HG03342 (cell line): ENCODE data around the gene GRK3.

Experiments used
- ATAC-seq: cut with Tn5 transposase; IDR thresholded peaks from one replicate; pipeline ENCODE4 v1.9.1; 2021; ENCODE audit warnings: mild to moderate bottlenecking, moderate library complexity; ENCODE audit not compliant: unreplicated experiment

The GRK3 gene

DNA sequence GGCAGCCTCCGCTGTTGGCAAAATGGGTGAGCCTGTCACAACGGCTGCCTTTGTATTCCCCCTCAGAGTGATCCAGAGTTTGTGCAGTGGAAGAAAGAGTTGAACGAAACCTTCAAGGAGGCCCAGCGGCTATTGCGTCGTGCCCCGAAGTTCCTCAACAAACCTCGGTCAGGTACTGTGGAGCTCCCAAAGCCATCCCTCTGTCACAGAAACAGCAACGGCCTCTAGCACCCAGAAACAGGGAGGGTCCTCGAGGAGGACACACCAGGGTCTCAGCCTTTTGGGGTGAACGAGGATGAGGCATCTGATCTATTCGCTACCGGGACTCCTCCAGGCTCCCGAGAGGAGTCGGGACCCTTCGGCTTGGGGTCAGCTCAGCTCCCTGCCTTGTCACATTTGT, 157.7 kb downstream of the GRK3 start:
- ATAC-seq: no peak

DNA sequence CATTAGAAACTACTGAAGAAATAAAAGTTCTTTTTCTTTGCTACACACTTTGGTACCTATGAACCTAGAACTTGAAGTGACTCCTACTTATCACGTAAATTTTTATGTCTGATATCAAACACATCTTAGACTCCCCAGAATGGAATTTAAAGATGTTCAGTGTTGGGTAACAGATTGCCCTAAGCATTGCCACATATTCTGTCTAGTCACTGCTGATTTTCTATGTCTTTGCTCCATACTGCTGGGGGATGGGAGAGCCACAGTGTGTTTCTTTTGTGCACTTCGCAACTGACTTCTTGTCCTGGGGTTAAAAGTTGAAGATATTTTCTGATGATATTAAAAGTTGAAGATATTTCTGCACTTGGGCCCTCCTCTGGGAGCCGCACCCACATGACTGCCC, 158.2 kb downstream of the GRK3 start:
- ATAC-seq: no peak

DNA sequence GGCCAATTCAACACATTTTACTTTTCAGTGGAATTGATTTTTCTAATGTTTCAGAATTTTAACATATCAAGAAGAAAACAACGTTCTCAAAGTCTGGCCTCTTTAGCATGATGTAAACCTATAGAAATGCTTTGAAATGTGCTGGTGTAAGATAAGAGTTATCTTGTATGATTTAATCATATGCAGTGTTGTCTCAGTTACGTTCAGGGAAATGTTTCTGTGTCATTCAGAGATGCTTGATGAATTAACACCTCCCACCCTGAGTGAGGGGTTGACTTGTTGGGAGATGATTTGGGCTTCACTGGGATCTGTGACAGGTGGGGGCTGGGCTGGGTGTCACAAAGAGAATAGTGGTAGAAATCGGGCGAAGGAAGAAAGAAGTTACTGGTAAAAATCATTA, 161.8 kb downstream of the GRK3 start:
- ATAC-seq: no peak

DNA sequence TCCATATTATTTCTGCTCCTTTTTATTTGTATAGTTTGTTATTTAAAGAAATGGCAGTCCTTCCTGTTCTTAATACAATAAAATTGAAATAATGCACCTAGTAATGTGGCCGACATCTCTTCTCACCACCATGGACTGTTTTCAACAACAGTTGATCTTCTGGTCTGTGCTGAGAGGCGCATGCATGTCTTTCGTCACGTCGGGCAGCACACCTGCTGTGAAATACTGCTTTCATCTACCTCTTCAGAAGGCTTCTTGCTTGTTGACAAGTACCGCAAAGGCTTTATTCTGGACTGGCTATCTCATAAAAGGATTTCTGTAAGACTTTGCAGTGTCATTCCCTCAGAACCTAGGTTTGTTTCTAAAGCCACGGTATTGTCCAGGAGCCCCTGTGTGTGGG, 163.6 kb downstream of the GRK3 start:
- no peak for ATAC-seq

DNA sequence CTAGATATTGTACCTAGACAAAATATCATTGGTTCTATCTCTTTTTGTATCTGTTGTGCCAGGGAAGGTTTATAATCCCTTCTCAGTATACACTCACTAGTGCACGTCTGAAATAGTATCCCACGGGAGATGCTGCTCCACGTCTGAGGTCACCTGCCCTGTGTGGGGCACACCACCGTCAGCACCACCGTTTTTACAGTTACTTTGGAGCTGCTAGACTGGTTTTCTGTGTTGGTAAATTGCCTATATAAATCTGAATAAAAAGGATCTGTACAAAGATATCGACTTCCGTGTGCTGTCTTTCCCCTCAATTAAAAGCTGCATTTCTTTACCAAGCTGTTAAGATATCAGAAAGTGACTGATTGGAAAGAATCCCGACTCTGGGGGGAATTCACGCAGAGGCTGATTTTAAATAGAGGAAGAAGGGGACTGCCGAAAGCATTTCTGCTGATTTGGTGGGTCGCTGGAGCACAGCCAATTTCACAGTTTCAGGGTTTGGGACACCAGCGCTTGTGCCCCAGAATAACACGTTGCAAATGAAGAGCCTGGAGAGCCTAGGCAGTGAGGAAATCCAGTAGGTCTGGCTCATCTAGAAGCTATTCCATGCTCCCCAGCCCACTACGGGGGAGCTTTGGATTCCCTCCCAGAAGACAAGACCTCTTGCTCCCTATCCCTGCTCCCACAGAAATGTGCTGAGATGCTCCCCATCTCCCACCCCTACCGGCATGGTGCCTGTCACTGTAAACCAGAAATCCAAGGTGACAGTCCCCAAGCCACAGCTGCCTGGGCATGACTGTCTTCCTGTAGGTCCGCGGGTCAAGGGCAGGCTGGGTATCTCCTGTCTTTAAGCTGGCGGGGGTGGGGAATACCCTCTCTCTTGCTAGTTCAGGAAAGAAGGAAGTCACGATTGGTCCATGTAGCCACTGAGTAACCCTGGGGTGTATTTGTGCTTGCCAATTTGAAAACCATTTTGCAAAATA, 164.8 kb downstream of the GRK3 start:
- ATAC-seq: no peak

DNA sequence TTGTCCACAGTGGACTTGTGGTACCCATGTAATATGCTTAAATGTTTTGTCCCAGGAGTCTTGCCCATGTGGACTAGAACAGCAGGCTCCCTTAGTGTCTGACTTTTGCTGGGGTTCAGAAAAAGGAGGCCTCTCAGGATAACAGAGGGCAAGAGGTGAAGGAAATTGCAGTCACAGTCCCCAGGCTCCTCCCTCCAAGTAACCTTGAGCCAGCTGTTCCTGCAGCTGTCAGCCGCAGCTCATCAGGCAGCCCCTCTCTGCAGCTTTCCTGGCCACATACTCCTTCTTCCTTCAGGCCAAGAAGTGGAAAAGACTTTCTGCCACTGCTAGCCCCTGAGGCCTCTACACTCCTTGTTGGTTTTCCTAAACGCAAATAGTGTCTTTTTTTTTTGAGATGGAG, 171.2 kb downstream of the GRK3 start:
- no peak for ATAC-seq

DNA sequence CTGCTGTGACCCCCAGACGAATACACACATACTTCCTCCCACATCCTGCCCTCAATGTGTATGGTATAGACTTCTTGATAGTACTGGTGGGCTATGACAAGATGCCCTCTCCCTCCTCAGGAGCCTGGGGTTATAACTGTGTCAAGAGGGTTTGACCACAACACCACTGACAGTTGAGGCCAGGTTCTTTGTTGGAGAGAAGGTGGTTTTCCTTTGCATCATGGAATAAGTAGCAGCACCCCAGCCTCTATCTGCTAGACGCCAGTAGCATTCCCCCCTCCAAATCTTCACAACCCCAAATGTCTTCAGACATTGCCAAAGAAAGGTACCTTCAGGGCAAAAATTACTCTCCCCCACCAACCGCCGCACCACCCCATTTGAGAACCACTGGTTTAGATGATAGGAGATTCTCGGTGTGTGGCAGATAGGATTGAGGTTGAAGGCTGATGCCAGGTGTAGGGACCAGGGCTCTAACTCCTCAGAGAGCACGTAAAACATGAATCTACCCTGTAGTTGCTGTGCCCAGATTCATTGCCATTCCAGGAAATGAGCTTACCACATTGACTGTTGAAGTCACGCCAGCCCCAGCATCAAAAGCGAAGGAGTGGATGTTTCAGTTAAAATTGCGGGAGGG, 172.0 kb downstream of the GRK3 start:
- ATAC-seq: no peak

DNA sequence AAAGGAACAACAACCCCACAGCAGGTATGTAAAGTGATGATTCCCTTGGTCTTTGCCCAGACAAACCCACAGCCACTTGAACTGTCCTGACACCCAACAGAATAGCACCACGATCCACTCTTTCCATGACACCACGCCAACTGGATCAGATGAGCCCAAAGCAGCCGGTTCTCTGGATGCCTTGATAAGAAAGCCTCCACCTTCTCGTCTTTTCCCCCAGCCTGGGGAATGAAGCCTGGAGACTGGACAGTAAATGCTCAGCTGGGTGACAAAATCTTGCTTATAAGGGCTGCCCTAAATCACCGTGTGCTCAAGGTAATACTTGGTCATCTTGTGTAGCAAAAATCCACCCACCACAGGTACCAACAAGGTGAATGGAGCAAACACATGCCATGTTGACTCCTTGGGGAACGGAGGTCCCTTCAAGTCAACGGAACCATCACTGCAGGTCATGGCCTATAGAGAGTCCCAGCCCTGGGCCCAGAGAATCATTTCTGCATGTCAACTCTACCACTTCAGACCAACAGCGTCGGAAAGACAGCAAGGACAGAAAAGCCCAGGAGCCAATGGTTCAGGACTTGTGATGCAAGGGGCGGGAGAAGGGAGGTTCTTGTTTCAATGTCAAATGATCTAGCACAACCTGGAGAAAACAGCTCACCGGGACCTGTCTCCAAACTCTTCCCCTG, 175.3 kb downstream of the GRK3 start:
- no peak for ATAC-seq

DNA sequence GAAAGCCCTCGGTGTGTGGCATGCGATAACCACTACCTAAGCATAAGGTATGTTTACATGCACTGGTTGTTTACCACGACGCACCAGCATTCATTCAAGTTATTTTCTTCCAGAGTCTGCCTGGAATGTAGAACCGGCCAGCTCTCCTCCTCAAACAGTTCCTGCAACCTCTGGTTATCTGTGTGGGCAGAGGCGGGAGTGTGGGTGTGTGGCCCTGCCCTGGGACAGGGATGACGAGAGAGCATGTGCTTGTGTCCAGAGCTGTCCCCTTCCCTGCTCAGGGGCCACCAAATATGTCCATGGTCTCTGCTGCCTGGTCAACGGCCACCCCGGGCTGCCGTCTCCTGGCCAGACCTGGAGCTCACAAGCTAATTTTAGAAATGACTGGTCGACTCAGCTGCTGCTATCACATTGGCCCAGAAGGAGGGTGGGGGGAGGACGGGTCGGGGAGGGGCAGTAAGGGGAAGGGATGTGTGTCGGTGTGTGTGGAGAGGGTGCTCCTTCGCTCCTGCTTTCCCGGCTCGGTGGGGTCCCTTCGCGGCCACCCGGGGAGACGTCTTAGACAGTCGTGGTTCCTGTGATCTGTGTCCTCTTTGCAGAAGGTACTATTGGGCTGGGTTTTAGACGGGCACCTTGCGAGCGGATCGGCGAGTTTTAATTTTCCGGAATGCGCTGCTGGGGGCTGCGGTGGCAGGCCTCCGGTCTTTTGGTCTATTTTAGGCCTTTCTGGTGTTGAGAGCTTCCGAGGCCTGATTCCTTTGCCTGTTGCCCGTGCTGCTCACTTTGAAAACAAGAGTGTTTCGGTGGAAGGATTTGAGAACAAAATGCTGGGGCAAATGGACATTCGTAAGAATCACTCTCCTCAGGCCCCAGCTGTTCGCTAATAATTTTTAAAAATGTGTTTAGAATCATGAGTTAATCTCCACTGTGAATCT, 177.5 kb downstream of the GRK3 start, which contains the start of gene MYO18B:
MYO18B (plus strand) TSS at position 497 of the 935 bp plus-strand sequence. CDS start 18,905 bp downstream, outside the sequence.
- ATAC-seq: no peak

DNA sequence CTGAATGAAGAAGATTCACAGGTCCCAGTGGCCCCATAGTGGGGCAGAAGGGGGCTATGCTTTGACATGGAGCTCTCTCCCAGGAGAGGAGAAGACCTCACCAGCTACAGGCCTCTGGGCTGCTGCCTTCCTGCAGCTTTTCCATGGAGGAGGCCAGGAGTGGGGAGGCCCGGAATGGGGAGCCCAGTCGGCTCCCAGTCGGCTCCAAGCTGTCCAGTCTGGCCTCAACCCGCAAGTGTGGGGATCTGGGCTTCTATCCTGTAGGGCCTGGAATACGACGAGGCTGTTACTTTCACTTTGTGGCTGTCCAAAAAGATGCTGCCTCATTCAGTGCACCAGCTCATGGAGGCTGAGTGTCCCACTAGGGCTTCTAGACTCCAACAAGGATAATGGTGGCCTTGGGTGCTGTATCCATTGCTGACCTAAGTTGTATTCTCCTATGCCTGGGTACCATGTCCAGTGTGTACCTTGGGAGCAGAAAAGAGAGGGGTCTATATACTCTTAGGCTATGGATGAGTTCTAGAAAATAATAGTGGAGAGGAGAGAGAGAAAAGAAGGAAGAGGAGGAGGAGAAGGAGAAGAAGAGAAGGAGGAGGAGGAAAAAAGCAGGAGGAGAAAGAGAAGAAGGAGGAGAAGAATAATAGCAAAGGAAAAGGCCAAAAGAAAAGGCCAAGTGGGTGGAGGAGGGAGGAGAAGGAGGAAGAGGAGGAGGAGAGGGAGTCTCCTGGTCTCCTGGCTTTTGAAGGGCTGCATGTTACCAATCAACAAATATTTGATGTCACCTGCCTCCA, 178.6 kb downstream of the GRK3 start:
- no peak for ATAC-seq

DNA sequence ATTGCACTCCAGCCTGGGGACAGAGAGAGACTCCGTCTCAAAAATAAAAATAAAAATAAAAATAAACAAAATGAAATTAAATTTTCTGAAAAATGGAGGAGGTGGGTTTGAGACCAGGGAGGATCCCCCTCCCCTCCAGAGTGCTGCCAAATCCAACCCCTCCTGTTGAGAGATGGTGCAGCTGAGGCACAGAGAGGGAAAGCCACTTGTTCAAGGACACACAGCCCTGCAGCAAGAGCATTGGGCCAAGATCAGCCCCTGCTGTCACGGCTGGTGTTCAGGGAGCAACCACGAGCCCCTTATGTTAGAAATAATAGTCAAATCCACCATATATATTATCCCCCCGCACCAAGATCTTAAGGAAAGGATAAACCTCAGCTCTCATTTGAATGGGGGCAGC, 180.2 kb downstream of the GRK3 start:
- no peak for ATAC-seq

DNA sequence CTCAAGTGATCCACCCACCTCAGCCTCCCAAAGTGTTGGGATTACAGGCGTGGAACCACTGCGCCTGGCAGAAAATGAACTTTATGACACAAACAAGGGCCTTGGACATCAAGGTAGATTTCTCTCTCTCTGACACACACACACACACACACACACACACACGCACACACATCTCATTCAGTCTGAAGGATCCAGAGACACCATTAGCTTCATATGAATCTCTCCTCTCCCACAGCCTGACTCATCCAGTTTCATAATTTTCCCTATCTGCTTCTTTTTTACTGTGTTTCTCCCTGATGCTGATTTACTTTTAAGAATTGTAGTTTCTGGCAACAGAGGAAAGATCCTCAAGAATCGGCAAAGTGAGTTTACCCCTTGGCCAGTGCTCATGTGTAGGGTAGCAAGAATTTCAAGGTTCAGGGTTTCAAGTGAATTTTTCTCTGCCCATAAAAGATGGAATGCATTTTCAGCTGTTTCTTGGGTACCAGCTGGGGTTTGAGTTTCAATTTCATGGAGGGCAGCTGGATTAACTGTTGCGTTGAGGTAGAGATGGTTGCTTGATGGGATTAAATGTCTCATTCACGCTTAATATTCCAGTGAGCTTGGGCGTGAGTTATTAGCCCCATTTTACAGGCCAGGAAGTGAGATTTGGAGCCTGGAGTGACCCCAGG, 181.0 kb downstream of the GRK3 start:
- ATAC-seq: no peak

DNA sequence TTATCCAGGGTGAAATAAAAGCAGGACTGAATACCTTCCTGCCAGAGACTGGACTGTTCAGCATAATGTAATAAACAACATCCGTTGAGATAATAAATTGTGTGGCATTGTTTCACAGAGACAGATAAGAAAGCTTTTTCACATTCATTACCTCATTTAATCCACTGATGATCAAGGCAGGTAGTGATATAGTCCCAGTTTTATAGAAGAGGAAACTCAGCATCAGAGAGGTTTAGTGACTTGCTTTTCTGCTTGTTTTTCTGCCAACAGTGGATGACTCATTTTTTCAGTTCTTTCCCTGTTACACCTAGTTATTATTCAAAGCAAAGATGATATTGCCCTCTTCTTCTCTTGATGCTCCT, 181.5 kb downstream of the GRK3 start:
- no peak for ATAC-seq

DNA sequence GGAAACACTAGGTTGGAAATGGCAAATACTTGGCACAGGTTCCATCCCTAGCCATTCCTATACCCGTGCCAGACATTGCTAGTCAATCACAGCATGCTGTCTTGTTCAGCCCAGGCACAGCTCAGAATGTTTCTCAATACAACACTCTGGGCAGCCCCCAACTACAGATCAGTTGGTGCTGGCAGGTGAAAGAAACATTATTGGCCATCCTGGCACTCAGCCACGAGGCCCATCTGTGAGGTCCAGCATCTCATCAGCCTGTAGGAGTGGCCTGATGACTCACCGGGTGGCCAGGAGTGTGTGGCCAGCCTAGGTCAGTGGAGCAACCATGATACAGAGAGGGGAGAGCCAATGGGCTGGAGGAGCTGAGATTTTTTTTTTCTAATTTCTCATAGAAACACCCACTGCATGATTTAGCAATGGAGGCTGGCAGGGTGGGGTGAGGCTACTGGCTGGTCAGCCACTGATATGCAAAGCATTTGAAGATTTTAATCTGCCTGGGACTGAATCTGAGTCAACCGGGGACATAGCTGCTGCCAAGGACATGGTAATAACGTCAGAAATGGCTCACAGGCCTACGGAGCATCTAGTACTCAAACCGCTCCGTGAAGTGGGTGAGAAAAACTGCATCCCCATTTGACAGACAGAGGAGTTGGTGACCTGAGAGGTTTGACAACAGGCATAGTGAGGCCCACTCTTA, 182.9 kb downstream of the GRK3 start:
- ATAC-seq: no peak

DNA sequence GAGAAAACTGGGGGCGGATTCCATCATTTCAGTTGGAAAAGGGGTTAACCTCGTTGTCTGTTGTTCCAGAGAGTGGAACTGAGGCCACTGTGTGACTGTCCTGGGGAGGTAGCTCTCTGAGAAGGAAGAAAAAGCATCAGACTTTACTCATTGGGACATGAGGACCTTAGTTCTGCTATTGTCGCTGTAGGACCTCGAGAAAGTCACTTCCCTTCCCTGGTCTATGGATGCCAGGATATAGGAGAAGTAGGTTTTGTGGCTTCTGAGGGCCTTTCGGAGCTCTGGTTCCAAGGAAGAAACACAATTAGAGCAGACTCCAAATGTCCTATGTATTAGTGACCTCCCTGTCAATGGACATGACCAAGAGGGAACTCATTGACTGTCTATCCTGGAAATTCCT, 183.7 kb downstream of the GRK3 start:
- no peak for ATAC-seq

DNA sequence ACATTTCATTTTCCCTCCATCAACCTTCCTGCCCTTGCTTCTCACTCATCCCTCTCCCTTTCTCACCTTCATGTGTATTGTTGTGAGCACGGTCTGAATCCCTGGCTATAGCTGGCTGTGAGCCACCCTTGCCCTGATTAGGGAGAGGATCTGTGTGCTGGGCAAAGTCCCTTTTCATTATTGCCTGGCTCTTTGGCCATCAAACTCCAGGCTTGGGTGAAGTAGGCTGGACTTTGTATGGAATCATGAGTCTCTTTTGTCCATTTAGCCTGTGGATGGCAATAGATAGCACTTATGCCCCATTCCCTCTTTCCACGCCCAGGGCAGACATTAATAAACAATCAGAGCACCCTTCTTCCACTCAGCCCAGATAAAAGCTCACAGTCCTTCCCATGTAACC, 184.2 kb downstream of the GRK3 start:
- no peak for ATAC-seq

DNA sequence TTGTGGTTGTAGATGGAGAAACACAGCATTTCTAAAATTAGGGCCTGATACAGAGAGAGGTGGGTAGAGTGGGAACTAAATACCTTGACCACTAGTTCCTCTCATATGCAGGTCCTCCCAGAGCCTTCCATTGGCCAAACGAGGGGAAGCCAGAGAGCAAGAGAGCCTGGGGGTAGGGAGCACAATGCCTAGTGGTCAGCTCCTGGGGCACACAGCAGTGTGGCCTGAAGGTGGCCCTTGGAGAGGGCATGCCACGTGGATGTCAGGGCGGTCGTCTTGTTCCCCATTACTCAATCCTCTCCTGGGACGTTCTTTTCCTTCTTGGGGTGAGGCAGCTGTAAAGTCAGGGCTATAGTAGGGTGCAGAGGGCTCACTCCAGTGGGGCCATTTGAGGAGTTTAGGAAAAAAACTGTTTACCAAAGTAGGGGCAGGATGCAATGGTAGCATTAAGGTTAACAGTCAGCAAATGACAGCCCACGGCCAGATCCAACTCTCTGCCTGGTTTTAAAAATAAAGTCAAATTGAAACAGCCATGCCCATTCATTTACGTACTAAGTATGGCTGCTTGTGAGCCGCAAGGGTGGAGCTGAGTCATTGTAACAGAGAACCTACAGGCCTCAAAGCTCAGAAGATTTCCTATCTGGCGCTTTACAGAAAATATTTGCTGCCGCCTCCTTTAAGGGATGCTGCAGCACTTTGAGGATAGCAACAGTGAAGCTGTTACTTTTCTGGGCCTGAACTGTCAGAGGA, 185.1 kb downstream of the GRK3 start:
- no peak for ATAC-seq

DNA sequence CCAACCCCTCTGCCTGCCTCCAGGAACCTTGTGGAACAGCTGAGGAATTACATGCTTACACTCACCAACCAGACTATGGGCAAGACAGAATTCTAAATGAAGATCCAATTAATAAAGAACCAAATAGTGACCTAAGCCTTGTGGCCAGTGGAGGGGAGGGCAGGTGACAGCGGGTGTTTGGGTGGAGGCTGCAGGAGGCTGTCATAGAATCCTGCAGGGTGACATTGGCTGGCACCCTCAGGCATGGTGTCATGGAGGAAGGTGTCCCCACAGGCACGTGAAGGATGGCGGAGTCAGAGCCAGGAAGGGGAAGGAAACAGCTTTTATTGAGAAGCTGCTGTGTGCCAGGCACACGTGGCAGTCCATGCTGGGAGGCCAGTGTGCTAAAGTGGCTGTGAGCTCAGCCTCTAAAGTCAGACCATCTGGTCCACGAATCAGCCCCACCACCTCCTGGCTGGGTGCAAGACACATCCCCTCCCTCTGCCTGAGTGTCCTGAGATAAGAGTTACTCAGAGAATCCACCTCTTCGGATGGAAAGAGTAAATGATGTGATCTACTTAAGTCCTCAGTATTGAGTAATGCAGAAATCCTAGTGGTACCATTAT, 186.2 kb downstream of the GRK3 start:
- ATAC-seq: no peak
